ENCODE measurements around the gene DGUOK. TPM values are rescaled to one million over a fixed set of nuclear protein-coding genes. Genes with fewer than 3 reads are reported as not detected.

DGUOK gene
- total RNA-seq, 4 donors from 2014 or later: 10.2 to 25.2 (median 20.3) TPM

DNA sequence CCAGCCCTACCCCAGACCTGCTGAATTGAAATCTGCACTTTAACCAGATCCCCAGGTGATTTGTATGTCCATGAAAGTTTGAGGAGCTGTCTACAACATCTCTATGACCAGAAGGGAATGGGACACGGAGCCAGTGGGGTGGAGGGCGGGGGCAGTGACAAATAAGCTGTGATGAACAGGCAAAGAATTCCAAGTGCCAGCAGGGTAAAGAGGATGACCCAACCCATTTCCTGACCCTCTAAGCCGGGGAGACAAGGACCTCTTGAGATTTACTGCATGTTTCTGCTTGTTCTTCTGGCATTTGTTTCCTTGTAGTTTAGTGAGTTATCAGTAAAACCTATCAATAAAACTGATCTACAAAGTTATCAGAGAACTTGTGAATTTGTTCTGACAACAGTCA is 66.7 kb downstream of the DGUOK start:
- no peak overlapping the region for H3K4me3 ChIP-seq
- no peaks in the 10 kb centered on the region for H3K36me3 ChIP-seq
- DNase-seq (no peak), ATAC-seq (no peak)
- in situ Hi-C loops (cut with MboI; ENCODE audit: low sequenced_read_pairs in 4 of 4): no loop called here
- H3K9me3 ChIP-seq: no peaks in the 10 kb centered on the region
- H3K4me1 ChIP-seq: peaks cover 0 to 4% of the 10 kb centered on the region in 2 donors
- H3K27me3 ChIP-seq: no peaks in the 10 kb centered on the region
- intact Hi-C loops (cut with DNase I; ENCODE audit: low total_unique reads): no loop called here
- TF ChIP-seq, protein P1, sequence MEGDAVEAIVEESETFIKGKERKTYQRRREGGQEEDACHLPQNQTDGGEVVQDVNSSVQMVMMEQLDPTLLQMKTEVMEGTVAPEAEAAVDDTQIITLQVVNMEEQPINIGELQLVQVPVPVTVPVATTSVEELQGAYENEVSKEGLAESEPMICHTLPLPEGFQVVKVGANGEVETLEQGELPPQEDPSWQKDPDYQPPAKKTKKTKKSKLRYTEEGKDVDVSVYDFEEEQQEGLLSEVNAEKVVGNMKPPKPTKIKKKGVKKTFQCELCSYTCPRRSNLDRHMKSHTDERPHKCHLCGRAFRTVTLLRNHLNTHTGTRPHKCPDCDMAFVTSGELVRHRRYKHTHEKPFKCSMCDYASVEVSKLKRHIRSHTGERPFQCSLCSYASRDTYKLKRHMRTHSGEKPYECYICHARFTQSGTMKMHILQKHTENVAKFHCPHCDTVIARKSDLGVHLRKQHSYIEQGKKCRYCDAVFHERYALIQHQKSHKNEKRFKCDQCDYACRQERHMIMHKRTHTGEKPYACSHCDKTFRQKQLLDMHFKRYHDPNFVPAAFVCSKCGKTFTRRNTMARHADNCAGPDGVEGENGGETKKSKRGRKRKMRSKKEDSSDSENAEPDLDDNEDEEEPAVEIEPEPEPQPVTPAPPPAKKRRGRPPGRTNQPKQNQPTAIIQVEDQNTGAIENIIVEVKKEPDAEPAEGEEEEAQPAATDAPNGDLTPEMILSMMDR (IDR thresholded peaks at IDR 0.05 in 4 of 5, conservative IDR thresholded peaks at IDR 0.05 in 1 of 5): no peak
- no peak overlapping the region for H3K27ac ChIP-seq

DNA sequence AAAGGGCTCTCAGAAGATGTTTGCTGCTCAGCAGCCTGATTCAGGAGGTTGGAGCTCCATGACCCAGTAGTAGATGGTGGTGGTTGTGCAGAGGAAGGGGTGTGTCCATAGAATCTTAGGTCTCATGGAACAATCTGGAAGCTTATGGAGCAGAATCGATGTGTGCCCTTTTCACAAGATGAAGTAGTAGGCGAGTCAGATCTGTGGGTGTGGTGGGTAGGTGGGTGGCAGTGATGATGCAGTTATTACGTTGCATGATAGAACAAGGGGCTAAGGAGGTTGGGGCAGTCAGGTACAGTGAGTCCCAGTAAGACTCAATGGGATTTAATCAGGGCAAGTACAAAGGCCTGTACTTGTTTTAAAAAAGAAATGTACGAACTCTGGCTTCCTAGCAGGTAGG is 67.1 kb downstream of the DGUOK start:
- intact Hi-C loops (cut with DNase I; ENCODE audit: low total_unique reads) (no loop called here), in situ Hi-C loops (cut with MboI; ENCODE audit: low sequenced_read_pairs in 4 of 4) (no loop called here)
- H3K4me3 ChIP-seq: no peak overlapping the region
- TF ChIP-seq, protein P1 (IDR thresholded peaks at IDR 0.05 in 4 of 5, conservative IDR thresholded peaks at IDR 0.05 in 1 of 5): no peak
- TF ChIP-seq POLR2A (IDR thresholded peaks at IDR 0.05): no peak
- H3K4me1 ChIP-seq: peaks cover 0 to 4% of the 10 kb centered on the region in 2 donors
- ATAC-seq (no peak), DNase-seq (no peak)
- H3K36me3 ChIP-seq: no peaks in the 10 kb centered on the region
- no peaks in the 10 kb centered on the region for H3K9me3 ChIP-seq
- H3K27me3 ChIP-seq: no peaks in the 10 kb centered on the region
- no peak overlapping the region for H3K27ac ChIP-seq

DNA sequence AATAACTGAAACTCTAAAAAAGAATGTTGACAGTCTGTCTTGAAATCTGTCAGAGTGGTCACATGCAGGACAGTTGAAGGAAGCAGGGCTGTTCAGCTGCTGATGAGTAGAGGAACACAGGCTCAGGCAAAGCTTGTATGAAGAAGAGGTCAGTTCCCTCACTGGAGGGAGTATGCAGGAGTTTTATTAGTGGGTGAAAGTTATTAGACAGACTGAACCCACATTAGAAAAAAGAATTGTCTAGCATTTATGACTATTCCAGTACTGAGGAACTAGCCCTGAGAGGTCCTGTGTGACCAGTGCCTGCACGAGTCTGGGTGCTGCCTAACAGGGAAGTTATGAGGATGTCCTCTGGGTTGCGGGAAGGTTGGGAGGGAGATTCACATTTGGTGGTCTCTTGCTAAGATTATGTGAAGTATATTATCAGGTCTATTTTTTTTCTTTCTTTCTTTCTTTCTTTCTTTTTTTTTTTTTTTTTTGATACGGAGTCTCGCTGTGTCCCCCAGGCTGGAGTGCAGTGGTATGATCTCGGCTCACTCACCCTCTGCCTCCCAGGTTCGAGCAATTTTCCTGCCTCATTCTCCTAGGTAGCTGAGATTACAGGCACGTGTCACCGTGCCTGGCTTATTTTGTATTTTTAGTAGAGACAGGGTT is 67.6 kb downstream of the DGUOK start:
- peaks cover 0 to 4% of the 10 kb centered on the region in 2 donors for H3K4me1 ChIP-seq
- intact Hi-C loops (cut with DNase I; ENCODE audit: low total_unique reads): no loop called here
- ATAC-seq: no peak

DNA sequence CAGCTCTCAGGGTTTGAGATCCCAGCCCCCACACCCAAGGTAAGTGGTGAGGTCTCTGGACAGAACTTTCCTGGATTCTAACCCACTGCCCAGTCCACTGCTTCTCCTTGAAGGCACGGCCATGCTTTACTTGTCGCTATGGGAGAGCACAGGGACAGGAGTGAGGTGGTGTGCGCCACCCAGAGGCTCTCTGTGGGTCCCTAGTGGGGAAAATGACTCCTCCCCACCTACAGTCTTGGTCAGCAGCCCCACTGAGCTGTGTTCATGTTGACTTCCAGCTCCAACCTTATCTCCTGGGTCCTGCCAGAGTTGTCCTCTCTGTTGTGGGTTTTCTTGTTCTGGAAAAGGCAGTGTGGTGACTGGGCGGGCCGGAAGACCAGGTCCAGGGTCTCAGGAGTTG is 69.1 kb downstream of the DGUOK start:
- in situ Hi-C loops (cut with MboI; ENCODE audit: low sequenced_read_pairs in 4 of 4) (no loop called here), intact Hi-C loops (cut with DNase I; ENCODE audit: low total_unique reads) (no loop called here)
- DNase-seq: no peak
- Histone ChIP-seq H3K27ac (no peak overlapping the region), H3K9me3 (no peaks in the 10 kb centered on the region), H3K4me3 (no peak overlapping the region), H3K27me3 (no peaks in the 10 kb centered on the region), H3K4me1 (no peaks in the 10 kb centered on the region), H3K36me3 (no peaks in the 10 kb centered on the region)
- TF ChIP-seq POLR2A (IDR thresholded peaks at IDR 0.05): no peak
- TF ChIP-seq, protein P1 (IDR thresholded peaks at IDR 0.05 in 4 of 5, conservative IDR thresholded peaks at IDR 0.05 in 1 of 5): no peak
- ATAC-seq: no peak

More for the DNA sequence above, 67.6 kb downstream of the DGUOK start:
- no peaks in the 10 kb centered on the region for H3K9me3 ChIP-seq
- in situ Hi-C loops (cut with MboI; ENCODE audit: low sequenced_read_pairs in 4 of 4): no loop called here
- no peak for TF ChIP-seq POLR2A (IDR thresholded peaks at IDR 0.05)
- TF ChIP-seq, protein P1 (IDR thresholded peaks at IDR 0.05 in 4 of 5, conservative IDR thresholded peaks at IDR 0.05 in 1 of 5): no peak
- H3K27me3 ChIP-seq: no peaks in the 10 kb centered on the region
- no peaks in the 10 kb centered on the region for H3K36me3 ChIP-seq
- H3K27ac ChIP-seq: no peak overlapping the region
- no peak for DNase-seq
- no peak overlapping the region for H3K4me3 ChIP-seq

DNA sequence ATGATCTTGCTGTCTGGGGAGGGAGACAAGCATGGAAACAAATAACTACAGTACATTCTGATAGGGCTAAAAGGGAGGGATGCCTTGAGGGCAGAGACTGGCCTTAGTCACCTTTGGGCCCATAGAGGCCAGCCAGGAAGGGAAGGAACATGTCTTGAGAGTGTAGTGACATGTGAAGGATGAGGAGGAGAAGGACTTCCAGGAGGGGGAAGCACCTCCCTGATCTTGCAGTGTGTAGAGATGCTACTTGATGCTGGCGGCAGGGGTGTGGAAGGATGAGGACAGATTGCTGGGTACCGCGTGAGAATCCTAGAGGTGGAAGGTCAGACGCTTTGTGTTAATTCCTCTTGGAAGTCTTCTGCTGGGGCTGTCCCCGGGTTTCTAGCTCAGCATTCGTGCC is 71.1 kb downstream of the DGUOK start:
- H3K9me3 ChIP-seq: no peaks in the 10 kb centered on the region
- no peak overlapping the region for H3K4me3 ChIP-seq
- H3K27ac ChIP-seq: no peak overlapping the region
- TF ChIP-seq, protein P1 (IDR thresholded peaks at IDR 0.05 in 4 of 5, conservative IDR thresholded peaks at IDR 0.05 in 1 of 5): no peak
- TF ChIP-seq POLR2A (IDR thresholded peaks at IDR 0.05): no peak
- DNase-seq (no peak), ATAC-seq (no peak)
- H3K27me3 ChIP-seq: no peaks in the 10 kb centered on the region
- intact Hi-C loops (cut with DNase I; ENCODE audit: low total_unique reads) (no loop called here), in situ Hi-C loops (cut with MboI; ENCODE audit: low sequenced_read_pairs in 4 of 4) (no loop called here)
- H3K4me1 ChIP-seq: peaks cover 0 to under 1% of the 10 kb centered on the region in 2 donors
- no peaks in the 10 kb centered on the region for H3K36me3 ChIP-seq
